Measurements from ENCODE around the gene WAPL. TPM values are rescaled to one million over a fixed set of nuclear protein-coding genes. Genes with fewer than 3 reads are reported as not detected.

WAPL gene
- total RNA-seq, 1 experiment from 2014 or later, result 24.5 TPM

DNA sequence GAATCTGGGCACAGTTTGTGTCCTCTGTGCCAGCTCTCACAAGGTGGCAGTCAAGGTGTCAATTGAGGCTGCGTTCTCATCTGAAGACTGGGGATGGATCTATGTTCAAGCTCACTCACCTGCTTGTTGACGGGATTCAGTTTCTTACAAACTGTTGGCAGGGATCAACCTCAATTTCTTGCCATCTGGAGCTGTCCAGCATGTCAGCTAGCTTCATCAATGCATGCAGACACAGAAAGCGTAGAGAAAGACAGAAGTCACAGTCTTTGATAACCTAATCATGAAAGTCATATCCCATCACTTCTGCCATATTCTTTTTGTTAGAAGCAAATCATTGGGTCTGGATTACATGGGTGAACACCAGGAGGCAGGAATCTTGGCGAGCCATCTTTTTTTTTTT, 32.0 kb upstream of the WAPL start:
- POLR2A ChIA-PET (ENCODE audit: unreplicated experiment), result interaction anchor here (0.6 kb wide), 1 partner anchor 19 kb away, joined by 3 read pairs; no protein-coding TSS in a partner anchor
- H3K9me3 ChIP-seq (ENCODE audit: low read length), result no peaks in the 10 kb centered on the region
- no peaks in the 10 kb centered on the region for H3K4me1 ChIP-seq (ENCODE audit: insufficient read depth, low read length)
- no TSS peak for BruUV-seq (replicated peaks)
- H3K27me3 ChIP-seq (ENCODE audit: low read length), result no peaks in the 10 kb centered on the region
- H3K4me3 ChIP-seq (ENCODE audit: low read length), result no peak overlapping the region
- H3F3A ChIP-seq (ENCODE audit: low read length, unreplicated experiment), result no peaks in the 10 kb centered on the region
- no peak for ATAC-seq
- H4K20me1 ChIP-seq (ENCODE audit: low read length), result no peaks in the 10 kb centered on the region
- no peak overlapping the region for H2AFZ ChIP-seq (ENCODE audit: low read length)
- H3K9ac ChIP-seq (ENCODE audit: low read length), result no peak overlapping the region
- no peaks in the 10 kb centered on the region for H3K36me3 ChIP-seq (ENCODE audit: low read depth, low read length)
- no peak overlapping the region for H3K27ac ChIP-seq (ENCODE audit: low read length)
- H3K79me2 ChIP-seq (ENCODE audit: low read length), result no peaks in the 10 kb centered on the region
- no peaks in the 10 kb centered on the region for H3K9me2 ChIP-seq (replicated peaks; ENCODE audit: low read length)
- CTCF ChIA-PET, result no interaction called here
- intact Hi-C loops (cut with micrococcal nuclease), result no loop called here
- H3K4me2 ChIP-seq (ENCODE audit: low read length), result no peak overlapping the region
- TF ChIP-seq EZH2phosphoT487 (IDR thresholded peaks at IDR 0.05; ENCODE audit: borderline replicate concordance, low read length), result no peak
- TF ChIP-seq, protein P1, sequence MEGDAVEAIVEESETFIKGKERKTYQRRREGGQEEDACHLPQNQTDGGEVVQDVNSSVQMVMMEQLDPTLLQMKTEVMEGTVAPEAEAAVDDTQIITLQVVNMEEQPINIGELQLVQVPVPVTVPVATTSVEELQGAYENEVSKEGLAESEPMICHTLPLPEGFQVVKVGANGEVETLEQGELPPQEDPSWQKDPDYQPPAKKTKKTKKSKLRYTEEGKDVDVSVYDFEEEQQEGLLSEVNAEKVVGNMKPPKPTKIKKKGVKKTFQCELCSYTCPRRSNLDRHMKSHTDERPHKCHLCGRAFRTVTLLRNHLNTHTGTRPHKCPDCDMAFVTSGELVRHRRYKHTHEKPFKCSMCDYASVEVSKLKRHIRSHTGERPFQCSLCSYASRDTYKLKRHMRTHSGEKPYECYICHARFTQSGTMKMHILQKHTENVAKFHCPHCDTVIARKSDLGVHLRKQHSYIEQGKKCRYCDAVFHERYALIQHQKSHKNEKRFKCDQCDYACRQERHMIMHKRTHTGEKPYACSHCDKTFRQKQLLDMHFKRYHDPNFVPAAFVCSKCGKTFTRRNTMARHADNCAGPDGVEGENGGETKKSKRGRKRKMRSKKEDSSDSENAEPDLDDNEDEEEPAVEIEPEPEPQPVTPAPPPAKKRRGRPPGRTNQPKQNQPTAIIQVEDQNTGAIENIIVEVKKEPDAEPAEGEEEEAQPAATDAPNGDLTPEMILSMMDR (conservative IDR thresholded peaks at IDR 0.05; ENCODE audit: low read depth, low read length), result no peak
- no peak for TF ChIP-seq EZH2 (IDR thresholded peaks at IDR 0.05; ENCODE audit: low read length, unreplicated experiment)
- no peak for DNase-seq

DNA sequence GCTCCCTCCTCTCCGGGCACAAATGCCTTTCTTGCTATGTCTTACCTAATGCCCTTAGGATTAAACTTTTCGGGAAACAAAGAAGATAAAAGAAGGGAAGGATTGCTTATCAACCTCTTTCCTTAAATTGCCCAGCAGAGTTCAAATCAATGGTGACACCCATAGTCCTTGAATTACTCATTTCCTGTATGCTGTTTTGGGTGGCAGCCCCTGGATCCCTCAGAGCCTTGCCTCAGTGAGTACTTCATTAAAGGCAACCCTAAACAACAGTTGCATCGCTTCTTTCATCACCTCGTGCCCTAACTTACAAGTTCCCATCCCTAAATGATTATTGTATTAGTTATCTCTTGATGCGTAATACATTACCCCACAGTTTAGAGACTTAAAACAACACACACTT, 31.6 kb upstream of the WAPL start:
- H3F3A ChIP-seq (ENCODE audit: low read length, unreplicated experiment), result no peaks in the 10 kb centered on the region
- intact Hi-C loops (cut with micrococcal nuclease), result no loop called here

DNA sequence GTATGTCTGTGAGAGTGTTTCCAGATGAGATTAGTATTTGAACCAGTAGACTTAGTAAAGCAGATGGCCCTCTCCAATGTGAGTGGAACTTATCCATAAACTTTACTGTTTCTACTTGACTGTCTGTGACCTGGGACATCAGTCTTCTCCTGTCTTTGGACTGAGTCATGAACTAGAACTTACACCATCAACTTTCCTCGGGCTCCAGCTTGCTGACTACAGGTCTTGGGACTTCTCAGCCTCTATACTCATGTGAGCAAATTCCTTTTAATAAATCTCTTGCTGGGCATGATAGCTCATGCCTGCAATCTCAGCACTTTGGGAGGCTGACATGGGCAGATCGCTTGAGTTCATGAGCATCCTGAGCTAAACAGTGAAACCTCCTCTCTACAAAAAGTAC, 25.7 kb upstream of the WAPL start:
- H3K9me3 ChIP-seq (ENCODE audit: low read length), result no peaks in the 10 kb centered on the region

More for the DNA sequence above, 31.6 kb upstream of the WAPL start:
- Histone ChIP-seq H2AFZ (ENCODE audit: low read length) (no peak overlapping the region), H3K9me2 (replicated peaks; ENCODE audit: low read length) (no peaks in the 10 kb centered on the region), H3K4me3 (ENCODE audit: low read length) (no peak overlapping the region), H3K9ac (ENCODE audit: low read length) (no peak overlapping the region), H3K9me3 (ENCODE audit: low read length) (no peaks in the 10 kb centered on the region), H3K36me3 (ENCODE audit: low read depth, low read length) (no peaks in the 10 kb centered on the region), H3K4me2 (ENCODE audit: low read length) (no peak overlapping the region), H3K79me2 (ENCODE audit: low read length) (no peaks in the 10 kb centered on the region), H3K4me1 (ENCODE audit: insufficient read depth, low read length) (no peaks in the 10 kb centered on the region), H3K27ac (ENCODE audit: low read length) (no peak overlapping the region), H3K27me3 (ENCODE audit: low read length) (no peaks in the 10 kb centered on the region), H4K20me1 (ENCODE audit: low read length) (no peaks in the 10 kb centered on the region)
- no peak for DNase-seq
- no peak for ATAC-seq
- no TSS peak for BruUV-seq (replicated peaks)
- POLR2A ChIA-PET (ENCODE audit: unreplicated experiment), result no interaction called here
- CTCF ChIA-PET, result no interaction called here
- TF ChIP-seq, protein P1 (conservative IDR thresholded peaks at IDR 0.05; ENCODE audit: low read depth, low read length), result no peak
- no peak for TF ChIP-seq EZH2 (IDR thresholded peaks at IDR 0.05; ENCODE audit: low read length, unreplicated experiment)
- no peak for TF ChIP-seq EZH2phosphoT487 (IDR thresholded peaks at IDR 0.05; ENCODE audit: borderline replicate concordance, low read length)

More for the DNA sequence above, 25.7 kb upstream of the WAPL start:
- Histone ChIP-seq H3K36me3 (ENCODE audit: low read depth, low read length) (no peaks in the 10 kb centered on the region), H3K27ac (ENCODE audit: low read length) (no peak overlapping the region), H3K4me3 (ENCODE audit: low read length) (no peak overlapping the region), H3K79me2 (ENCODE audit: low read length) (no peaks in the 10 kb centered on the region), H4K20me1 (ENCODE audit: low read length) (no peaks in the 10 kb centered on the region), H3K9ac (ENCODE audit: low read length) (no peak overlapping the region), H2AFZ (ENCODE audit: low read length) (no peak overlapping the region), H3F3A (ENCODE audit: low read length, unreplicated experiment) (no peaks in the 10 kb centered on the region), H3K4me2 (ENCODE audit: low read length) (no peak overlapping the region), H3K27me3 (ENCODE audit: low read length) (no peaks in the 10 kb centered on the region), H3K9me2 (replicated peaks; ENCODE audit: low read length) (no peaks in the 10 kb centered on the region), H3K4me1 (ENCODE audit: insufficient read depth, low read length) (no peaks in the 10 kb centered on the region)
- CTCF ChIA-PET, result no interaction called here
- no TSS peak for BruUV-seq (replicated peaks)
- intact Hi-C loops (cut with micrococcal nuclease), result no loop called here
- no peak for ATAC-seq
- TF ChIP-seq EZH2 (IDR thresholded peaks at IDR 0.05; ENCODE audit: low read length, unreplicated experiment) (no peak), EZH2phosphoT487 (IDR thresholded peaks at IDR 0.05; ENCODE audit: borderline replicate concordance, low read length) (no peak)
- TF ChIP-seq, protein P1 (conservative IDR thresholded peaks at IDR 0.05; ENCODE audit: low read depth, low read length), result no peak
- no peak for DNase-seq
- POLR2A ChIA-PET (ENCODE audit: unreplicated experiment), result no interaction called here

Measured in PC-3 (cell line).